Fibroblast of skin of left biceps (primary cell): ENCODE results near the gene OR10D3.
A peak's percentile ranks its signal among the peaks of the same experiment; 100 is the strongest.
"Not testable (repeated sequence)": the region's sequence is repeated elsewhere in the genome, so short reads cannot be mapped to it uniquely, and the experiment has no call there.

Experiments used
- DNase-seq, 2 experiments: peaks; one replicate each; pipeline ENCODE4 v3.0.0-alpha.2; 2013; ENCODE audit warnings: low read depth in 2 of 2

Gene OR10D3, protein sequence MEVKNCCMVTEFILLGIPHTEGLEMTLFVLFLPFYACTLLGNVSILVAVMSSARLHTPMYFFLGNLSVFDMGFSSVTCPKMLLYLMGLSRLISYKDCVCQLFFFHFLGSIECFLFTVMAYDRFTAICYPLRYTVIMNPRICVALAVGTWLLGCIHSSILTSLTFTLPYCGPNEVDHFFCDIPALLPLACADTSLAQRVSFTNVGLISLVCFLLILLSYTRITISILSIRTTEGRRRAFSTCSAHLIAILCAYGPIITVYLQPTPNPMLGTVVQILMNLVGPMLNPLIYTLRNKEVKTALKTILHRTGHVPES

DNA sequence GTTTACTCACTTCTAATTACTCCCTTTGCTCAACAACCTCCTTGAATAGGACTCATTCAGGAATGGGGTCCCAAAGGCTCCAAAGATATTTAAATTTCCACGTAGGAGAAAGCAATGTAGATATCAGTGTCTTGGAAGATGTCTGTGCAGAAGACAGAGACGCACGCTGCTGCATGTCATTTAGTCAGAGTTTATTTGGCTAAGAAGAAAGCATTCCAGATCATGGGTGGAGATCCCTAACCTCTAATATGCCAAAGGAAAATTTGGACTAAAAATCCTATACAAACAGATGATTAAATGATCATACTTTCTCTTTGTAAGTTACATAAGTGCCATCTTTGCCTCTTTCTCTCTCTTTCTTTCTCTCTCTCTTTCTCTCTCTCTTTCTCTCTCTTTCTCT lies at the start of gene OR10D3:
TSS of gene OR10D3 (plus strand) at position 278 of the 400 bp plus-strand sequence. CDS start 1,925 bp downstream, outside the sequence.
- DNase-seq, result no peak

DNA sequence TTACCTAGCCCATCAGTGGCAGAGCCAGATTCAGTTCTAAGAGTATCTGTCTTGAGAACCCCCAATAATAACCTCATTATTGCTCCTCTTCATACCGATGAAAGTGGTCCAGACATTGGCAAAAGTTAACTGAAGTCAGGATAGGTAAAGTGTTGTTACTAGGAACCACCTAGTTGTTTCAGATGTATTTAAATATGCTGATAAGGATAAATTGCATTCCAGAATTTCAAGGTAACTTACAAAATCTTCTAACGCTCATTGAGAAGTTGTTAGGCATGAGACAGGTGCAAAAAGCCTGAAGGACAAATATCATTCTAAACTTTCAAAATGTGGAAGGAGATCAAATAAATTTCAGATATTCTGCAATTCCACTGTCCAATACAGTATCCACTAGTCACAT lies 40.1 kb upstream of the OR10D3 start:
- no peak for DNase-seq

DNA sequence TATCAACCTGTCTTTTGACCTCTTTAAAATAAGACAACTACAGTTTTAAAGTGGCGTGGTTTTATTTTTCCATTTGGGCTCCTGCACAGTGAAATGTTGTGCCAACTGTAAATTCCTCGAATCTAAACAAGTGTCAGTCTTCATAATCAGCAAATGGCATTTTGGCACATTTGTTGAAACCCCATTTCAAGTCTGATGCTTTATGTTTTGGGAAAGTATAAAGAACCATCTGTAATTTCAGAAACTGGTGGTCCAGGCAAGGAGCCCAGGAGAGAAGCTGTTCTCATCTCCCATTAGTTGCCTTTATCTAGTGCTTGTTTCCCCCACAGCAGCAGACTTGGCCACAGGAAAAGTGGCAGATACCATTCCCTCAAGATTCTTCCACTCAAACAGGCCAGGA lies 35.2 kb upstream of the OR10D3 start:
- DNase-seq, result no peak

DNA sequence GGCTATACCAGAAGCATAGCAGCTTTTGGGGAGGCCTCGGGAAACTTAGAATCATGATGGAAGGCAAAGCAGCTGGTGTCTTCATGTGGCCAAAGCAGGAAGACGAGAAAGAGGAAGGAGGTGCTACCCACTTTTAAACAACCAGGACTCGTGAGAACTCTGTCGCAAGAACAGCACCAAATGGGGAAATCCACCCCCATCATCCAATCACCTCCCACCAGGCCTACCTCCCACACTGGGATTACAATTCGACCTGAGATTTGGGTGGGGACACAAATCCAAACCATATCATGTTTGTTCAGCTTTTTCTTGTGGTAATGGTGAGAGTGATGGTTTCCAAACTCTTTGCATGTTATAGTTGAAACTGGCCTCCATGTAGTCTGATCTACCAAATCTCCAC lies 32.5 kb upstream of the OR10D3 start:
- no peak for DNase-seq

DNA sequence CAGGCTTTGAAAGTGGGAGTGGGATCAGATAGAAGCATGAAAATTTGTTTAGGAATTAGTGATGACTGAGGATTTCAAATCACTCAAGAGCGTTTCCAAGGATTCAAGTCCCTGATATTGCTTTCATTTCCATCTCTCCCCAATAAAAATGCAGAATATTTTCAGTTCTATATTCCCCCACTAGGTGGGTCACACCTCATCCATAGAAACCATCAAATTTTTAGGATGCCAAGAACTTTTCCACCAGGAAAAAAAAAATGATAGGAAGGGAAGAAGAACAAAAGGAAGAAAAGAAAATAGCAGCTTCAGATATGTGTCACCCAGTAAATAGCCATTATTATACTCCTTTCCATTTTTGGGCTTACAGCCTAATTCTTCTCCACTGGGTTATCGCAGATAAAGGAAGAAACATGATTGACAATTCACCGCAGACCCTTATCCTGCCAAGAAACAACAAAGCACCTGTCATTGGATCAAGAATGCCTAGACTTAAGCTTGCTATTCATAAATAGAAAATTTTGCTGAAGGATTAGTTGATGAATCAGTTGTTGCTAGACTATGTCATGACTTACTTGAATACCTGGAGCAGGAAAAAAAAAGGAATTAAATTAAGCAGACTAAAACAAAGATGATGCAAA lies 30.3 kb upstream of the OR10D3 start:
- DNase-seq, result no peak

DNA sequence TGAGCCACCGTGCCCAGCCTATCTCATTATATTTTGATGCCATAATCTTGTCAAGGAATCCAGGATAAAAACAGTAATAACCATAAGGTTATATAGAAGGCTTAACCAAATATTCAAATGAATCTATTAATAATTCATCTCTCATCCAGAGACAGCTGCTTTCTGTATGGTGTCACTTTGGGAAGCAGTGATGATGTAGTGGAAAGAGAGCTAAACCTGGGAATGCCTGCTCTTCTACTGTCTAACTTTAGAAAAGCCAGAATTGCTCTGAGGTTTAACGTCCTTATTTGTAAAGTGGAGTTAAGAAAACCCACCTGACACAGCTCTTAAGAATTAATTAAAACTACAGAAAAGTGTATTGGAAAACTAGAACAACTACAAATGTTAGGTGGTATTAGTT lies 29.3 kb upstream of the OR10D3 start:
- DNase-seq, result no peak

DNA sequence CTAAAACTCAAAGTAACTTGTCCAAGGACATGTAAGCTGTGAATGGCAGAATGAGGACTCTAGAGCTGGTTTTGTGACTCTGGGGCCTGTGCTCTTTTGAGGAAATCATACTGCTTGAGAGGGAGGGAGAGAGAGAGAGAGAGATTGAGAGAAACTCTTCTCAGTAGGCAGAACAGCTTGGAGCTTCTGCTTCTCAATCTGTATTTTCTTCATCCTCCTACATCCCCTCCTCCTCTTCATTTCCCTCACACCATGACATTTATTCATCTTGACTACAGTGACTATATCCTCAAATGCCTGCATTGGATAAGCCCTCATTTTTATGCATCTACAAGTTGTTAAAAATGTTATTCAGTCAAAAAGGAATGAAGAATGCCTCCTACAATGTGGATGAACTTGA lies 23.7 kb upstream of the OR10D3 start:
- no peak for DNase-seq

DNA sequence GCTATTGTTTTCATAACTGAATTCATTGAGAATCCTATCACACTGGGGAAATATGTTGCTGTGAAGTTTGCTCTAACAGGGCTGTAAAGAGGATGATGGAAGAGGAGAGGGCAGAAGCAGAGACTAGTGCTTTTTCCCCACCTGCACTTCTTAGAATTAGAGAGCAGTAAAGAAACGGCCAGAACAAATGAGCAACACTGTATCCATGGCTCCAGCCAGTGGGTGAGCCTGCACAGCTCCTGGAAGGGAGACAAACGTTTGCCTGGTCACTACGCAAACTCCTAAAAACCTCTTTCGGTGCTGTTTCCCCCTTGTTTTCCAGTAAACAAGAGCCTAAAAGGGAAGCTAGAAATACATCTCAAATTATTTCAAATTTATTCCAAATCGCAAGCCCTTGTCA lies 22.2 kb upstream of the OR10D3 start:
- no peak for DNase-seq

DNA sequence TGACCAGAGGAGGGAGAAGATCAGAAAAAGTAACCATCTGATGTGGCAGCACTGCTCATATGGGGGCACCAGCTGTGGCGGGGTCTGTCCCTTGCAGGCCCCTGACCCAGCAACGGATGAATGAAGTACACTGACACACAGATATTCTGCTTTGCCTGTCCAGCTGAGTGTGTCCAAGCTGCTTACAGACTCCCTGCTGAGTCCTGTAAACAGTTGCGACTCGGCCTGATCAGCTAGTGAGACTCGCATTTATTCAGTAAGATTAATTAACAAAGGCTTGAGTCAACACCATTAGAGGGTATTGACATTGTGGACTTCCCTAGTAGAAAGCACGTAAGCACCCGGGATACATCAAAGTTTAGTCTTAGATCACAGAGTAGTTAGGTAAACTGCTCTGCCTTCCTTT lies 15.3 kb upstream of the OR10D3 start:
- no peak for DNase-seq

DNA sequence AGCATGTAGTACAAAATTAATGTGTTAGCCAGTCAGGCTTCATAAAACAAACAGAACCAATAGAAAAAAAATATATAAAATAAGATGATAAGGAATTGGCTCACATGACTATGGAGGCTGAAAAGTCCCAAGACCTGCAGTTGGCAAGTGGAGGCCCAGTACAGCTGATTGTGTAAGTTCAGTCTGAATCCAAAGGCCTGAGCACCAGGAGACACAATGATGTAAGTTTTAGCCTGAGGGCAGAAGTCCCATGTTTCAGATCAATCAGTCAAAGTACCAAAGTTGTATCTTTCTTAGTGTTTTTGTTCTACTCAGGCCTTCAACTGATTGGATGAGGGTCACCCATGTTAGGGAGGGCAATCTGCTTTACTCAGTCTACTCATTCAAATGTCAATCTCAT lies 14.3 kb upstream of the OR10D3 start:
- no peak for DNase-seq

DNA sequence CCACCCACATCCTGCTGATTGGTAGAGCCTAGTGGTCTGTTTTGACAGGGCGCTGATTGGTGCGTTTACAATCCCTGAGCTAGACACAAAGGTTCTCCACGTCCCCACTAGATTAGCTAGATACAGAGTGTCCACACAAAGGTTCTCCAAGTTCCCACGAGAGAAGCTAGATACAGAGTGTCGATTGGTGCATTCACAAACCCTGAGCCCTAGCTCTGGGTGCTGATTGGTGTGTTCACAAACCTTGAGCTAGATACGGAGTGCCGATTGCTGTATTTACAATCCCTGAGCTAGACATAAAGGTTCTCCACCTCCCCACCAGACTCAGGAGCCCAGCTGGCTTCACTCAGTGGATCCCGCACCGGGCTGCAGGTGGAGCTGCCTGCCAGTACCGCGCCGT lies 12.8 kb upstream of the OR10D3 start:
- DNase-seq, result not testable (repeated sequence)

DNA sequence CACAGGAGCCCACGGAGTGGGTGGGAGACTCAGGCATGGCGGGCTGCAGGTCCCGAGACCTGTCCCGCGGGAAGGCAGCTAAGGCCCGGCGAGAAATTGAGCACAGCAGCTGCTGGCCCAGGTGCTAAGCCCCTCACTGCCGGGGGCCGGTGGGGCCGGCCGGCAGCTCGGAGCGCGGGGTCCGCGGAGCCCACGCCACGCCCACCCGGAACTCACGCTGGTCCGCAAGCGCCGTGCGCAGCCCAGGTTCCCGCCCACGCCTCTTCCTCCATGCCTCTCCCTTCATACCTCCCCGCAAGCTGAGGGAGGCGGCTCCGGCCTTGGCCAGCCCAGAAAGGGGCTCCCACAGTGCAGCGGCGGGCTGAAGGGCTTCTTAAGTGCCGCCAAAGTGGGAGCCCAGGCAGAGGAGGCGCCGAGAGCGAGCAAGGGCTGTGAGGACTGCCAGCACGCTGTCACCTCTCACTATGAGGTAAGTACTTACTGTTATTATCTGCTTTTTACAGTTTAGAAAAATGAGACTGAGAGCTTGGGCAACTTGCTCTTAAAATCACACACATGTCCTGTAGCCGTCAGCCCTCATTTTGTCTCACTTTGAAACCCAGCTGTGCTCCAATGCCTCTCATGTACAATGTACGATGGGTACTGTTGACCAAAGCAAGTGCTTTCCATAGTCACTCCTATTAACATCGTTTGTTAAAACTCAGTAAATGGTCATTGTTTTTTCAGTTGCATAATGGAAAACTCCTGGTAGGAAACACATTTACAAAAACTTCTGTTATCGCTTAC lies 12.2 kb upstream of the OR10D3 start:
- DNase-seq, result no peak

DNA sequence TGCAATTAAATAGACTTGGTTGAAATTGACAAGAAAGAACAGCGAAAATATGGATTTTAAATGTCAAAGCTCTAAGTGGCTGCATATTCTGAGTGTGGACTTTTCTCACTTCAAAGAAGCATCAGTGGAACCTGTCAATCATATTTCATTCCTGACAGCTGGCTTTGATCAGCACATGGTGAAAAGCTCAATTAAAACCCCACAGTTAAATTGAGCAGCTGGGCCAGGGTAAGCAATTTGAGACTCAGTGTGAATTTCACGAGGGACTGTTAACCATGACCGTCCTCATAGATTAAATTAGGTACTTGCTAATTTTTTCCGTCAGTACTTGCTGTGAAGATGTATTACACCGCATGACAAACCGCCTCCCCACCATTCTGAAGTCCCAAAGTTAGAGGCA lies 11.0 kb upstream of the OR10D3 start:
- no peak for DNase-seq

DNA sequence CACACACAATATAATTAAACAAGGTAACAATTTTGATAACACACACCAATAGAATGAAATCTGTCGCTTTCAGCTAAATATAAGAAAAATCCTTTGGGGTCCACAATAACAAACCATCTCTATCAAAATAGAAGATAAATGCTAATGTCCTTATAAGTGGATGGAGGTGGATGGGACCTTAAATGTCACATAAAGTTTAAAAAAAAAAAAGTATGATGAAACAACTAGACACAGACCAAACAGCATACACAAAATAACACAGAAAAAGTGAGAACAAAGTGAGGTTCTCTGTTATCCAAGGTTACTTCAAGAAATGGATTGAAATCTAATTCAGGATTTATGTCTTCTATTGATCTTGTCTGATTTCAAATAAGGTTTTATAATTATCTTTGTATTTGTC lies 10.5 kb upstream of the OR10D3 start:
- no peak for DNase-seq

DNA sequence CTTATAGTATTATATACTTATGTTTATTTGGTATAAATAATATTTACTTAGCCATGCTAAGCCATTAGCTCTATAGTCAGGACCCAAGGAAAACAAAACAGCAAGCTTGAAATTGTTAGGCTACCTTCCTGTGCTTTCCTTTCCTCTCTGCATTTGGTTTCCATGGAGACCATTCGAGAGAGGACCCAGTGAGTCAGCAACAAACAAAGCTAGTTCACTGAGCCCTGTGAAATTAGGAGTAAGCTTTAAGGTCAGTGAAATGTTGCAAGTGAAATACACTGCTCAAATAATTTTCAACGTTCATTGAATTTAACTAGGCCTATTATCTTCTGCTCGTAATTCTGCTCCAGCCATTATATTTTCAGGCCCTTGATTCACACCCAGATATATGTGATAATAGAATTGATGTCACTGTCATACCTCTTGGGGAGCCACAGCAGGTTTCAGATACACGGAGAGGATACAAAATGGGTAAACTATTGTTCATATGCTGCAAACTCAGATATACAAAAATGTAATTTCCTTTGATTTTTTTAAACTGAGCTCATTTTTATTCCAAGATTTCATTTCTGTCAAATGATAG lies 9.1 kb upstream of the OR10D3 start:
- peak; percentile 0 to 6 for DNase-seq

DNA sequence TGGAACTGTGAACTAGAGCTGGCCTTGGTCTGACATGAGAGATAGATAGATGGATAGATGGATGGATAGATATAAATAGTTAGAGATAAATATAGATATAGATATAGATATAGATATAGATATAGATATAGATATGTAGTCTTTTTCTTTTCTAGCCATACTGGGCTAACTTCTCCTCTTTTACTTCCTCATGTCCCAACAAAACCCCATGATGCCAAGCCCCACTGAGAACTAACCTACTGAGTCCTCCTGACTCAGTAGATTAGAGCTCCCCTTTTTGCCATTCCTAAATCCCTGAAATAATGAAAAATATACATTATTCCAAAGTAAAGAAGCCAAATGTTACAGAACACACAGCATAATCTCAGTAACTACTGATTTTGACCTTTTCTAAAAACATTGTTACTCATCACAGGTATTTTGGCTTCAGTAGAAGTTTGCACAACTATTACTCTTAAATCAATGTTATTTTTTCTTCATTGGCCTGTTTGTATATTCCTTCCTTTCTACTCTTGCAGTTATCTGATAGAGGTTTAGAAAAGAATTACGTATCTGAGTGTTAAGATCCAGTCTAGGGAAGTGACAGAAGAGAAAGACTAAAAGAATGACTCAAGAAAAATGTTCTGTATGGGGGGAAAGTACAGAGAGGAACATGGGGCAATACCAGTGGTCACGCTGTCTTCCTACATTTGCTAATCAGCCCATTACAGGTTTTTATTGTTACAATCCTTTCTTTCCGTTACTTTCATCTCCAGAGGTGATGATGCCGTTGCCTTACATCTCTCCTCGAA lies 6.0 kb upstream of the OR10D3 start:
- no peak for DNase-seq

DNA sequence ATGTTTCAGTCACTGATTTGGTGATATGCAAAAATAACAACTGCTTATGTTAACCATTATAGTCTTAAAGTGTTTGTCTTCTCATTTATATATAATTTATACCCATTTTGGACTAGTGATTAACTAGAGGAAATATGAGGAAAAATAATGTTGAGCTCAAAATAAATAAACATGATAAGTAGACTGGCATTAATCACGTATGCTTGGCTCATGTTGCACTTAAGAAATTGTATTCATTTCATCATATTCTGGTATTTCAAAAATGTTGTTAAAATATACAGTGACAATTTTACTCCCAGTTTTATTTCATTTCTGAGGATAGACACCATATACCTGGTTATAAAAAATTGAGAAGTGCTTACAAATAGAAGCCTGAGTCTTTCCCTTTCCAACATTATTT lies 3.8 kb upstream of the OR10D3 start:
- no peak for DNase-seq

DNA sequence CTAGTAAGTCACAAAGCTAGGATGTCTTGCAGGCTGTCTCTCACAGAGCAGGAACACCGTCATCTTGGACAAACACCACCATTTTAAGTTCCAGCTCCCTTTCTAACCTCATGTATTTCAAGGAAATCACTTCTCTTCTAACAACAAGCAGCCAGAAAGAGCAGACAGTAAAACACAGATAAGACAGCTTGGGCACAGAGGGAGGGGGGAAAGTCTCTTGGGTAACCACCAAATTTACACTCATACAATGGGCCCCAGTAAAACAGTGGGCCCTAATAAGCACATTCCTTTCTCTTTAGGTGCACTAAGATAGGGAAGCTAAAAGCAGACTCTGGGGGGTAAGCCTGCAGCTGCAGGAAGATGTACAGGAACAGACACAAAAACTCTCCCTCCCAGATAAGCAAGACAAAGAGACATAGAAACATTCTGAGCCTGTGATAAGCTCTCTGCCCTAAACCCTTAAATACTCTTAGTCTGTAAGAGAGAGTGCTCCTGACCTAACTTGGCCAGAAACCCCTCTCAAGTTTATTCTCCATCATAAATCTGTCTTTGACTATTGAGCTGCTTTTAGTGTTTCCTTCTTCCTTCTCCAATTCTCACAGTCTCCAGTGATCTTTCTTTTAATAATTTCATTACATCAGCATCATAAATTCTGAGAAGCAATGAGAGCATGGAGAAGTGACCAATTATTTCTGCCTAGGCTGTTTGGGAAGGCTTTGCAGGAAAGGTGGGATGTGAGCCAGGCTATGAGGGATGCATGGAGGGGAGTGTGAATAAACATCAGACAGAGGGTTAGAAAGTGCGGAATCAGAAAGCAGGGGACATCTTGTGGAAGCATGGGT lies 7.4 kb downstream of the OR10D3 start:
- DNase-seq, result no peak

DNA sequence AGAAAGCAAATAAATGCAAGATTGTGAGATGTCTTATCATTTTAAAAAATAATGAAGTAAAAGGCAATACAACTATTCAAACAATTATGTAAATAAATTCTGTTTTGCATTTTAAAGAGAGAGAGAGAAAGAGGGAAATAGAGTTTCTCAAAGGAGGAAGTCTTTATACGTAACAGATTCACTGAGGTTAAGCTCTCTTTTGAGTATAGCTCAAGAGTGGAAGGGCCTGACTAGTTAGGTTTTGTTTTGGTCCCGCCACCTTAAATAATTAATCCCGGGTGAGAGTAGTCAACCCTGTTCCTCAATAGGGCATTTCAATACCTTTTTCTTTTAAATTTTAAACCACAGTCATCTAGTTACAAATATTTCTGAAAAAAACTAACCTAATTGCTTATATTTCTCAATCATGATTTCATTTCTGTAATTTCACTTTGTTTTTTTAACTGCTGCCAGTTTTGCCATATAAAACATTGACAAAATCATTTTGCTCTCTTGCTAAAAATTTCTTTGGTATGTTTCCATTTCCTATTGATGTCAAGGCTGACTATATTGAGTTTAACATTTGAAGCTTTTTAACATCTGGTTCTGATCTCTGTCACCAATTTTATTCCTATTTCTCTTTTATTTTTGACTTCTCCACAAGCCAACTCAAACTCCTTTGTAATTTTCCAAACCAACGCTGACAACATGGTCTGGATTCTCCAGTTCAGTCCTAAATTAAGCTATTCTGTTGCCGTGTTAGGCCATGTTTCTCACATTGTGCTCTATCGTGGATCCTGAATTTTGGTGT lies 10.3 kb downstream of the OR10D3 start:
- DNase-seq, result no peak
